WTC11 (cell line): ENCODE measurements around the gene SLC30A2. TPM values are rescaled to one million over a fixed set of nuclear protein-coding genes. Genes with fewer than 3 reads are reported as not detected.

ENCODE experiments used
- ATAC-seq: fragments of 200-7000 bp; cut with Tn5 transposase; 2 replicates; pipeline ENCODE4 v1.10.0; 2021; ENCODE audit warnings: mild to moderate bottlenecking, moderate library complexity
- CTCF ChIA-PET: fragments of 300-600 bp; sonication (Branson Sonifier 250); formaldehyde crosslinking; loops from one replicate; lab custom pipeline; 2021; ENCODE audit warnings: antibody characterized with exemption; lab: Charles Lee
- POLR2A ChIA-PET: fragments of 350-600 bp; sonication (Branson Sonifier 250); formaldehyde crosslinking; loops from one replicate; lab custom pipeline; 2021; ENCODE audit warnings: antibody characterized with exemption; lab: Charles Lee
- DNase-seq: peaks from one replicate; pipeline ENCODE4 v3.0.0; 2021; ENCODE audit warnings: low spot score
- H3K27ac Mint-ChIP-seq: 2 replicates; pipeline ENCODE4 v1.8.0; 2021; ENCODE audit warnings: mixed read lengths
- H3K27me3 Mint-ChIP-seq: 2 replicates; pipeline ENCODE4 v1.8.0; 2021; ENCODE audit warnings: low read depth, mild to moderate bottlenecking, moderate library complexity, mixed read lengths
- H3K36me3 Mint-ChIP-seq: 2 replicates; pipeline ENCODE4 v1.8.0; 2021; ENCODE audit warnings: mixed read lengths
- H3K4me1 Mint-ChIP-seq: 2 replicates; pipeline ENCODE4 v1.8.0; 2022; ENCODE audit warnings: mixed read lengths
- H3K4me3 Mint-ChIP-seq: 2 replicates; pipeline ENCODE4 v1.8.0; 2021; ENCODE audit warnings: mild to moderate bottlenecking, moderate library complexity, mixed read lengths
- H3K9me3 Mint-ChIP-seq: 2 replicates; pipeline ENCODE4 v1.8.0; 2021; ENCODE audit warnings: mixed read lengths
- FOXJ3 ChIP-seq: sonication (generic); formaldehyde crosslinking; IDR thresholded peaks from 2 replicates; pipeline ENCODE4 v1.9.0; 2021; ENCODE audit warnings: missing genetic modification reagents, mild to moderate bottlenecking, borderline replicate concordance
- FOXK1 ChIP-seq: sonication (generic); formaldehyde crosslinking; IDR thresholded peaks from 2 replicates; pipeline ENCODE4 v1.8.0; 2022; ENCODE audit warnings: mild to moderate bottlenecking, moderate library complexity, missing genetic modification reagents
- HMGA2 ChIP-seq: fragments of 250-450 bp; sonication (Bioruptor Pico); IDR thresholded peaks from 2 replicates; pipeline ENCODE4 v1.4.0; 2021; ENCODE audit warnings: mild to moderate bottlenecking, moderate library complexity
- JUN ChIP-seq: sonication (generic); formaldehyde crosslinking; IDR thresholded peaks from 2 replicates; pipeline ENCODE4 v1.8.0; 2023; ENCODE audit warnings: mild to moderate bottlenecking, missing genetic modification reagents
- NFE2L1 ChIP-seq: sonication (generic); formaldehyde crosslinking; IDR thresholded peaks from 2 replicates; pipeline ENCODE4 v1.8.1; 2023; ENCODE audit warnings: missing genetic modification reagents
- NR1H2 ChIP-seq: sonication (generic); formaldehyde crosslinking; IDR thresholded peaks from 2 replicates; pipeline ENCODE4 v1.9.0; 2021; ENCODE audit warnings: mild to moderate bottlenecking, moderate library complexity, missing genetic modification reagents
- SMAD3 ChIP-seq: sonication (generic); formaldehyde crosslinking; IDR thresholded peaks from 2 replicates; pipeline ENCODE4 v1.8.0; 2022; ENCODE audit warnings: missing genetic modification reagents, mild to moderate bottlenecking, borderline replicate concordance
- TEAD1 ChIP-seq: sonication (generic); formaldehyde crosslinking; IDR thresholded peaks from 2 replicates; pipeline ENCODE4 v1.8.0; 2022; ENCODE audit warnings: mild to moderate bottlenecking, missing genetic modification reagents
- TEAD4 ChIP-seq: sonication (generic); formaldehyde crosslinking; IDR thresholded peaks from 2 replicates; pipeline ENCODE4 v1.8.0; 2022; ENCODE audit warnings: mild to moderate bottlenecking, missing genetic modification reagents
- ZNF263 ChIP-seq: sonication (generic); formaldehyde crosslinking; IDR thresholded peaks from 2 replicates; pipeline ENCODE4 v1.8.1; 2022; ENCODE audit warnings: low read depth, mild to moderate bottlenecking, moderate library complexity, missing genetic modification reagents
- ZNF317 ChIP-seq: sonication (generic); formaldehyde crosslinking; IDR thresholded peaks from 2 replicates; pipeline ENCODE4 v1.8.1; 2023; ENCODE audit warnings: low read depth, mild to moderate bottlenecking, moderate library complexity, missing genetic modification reagents, borderline replicate concordance
- ZNF423 ChIP-seq: fragments of 250-450 bp; sonication (Bioruptor Pico); IDR thresholded peaks from 2 replicates; pipeline ENCODE4 v2.1.2; 2022; ENCODE audit warnings: mild to moderate bottlenecking, moderate library complexity
- total RNA-seq: library from RNA; stranded (reverse); gene quantifications from 3 replicates; pipeline ENCODE4 v1.2.3, GENCODE V29; 2021
- TF ChIP-seq, protein P1 (sequence below): fragments of 250-450 bp; sonication (Bioruptor Pico); IDR thresholded peaks from 2 replicates; pipeline ENCODE4 v1.9.0; 2021; ENCODE audit warnings: mild to moderate bottlenecking
- TF ChIP-seq, protein P2 (sequence below): sonication (generic); formaldehyde crosslinking; IDR thresholded peaks from 2 replicates; pipeline ENCODE4 v1.8.0; 2022; ENCODE audit warnings: missing genetic modification reagents
- TF ChIP-seq, protein P3 (sequence below): sonication (generic); formaldehyde crosslinking; IDR thresholded peaks from 2 replicates; pipeline ENCODE4 v1.8.1; 2023; ENCODE audit warnings: mild to moderate bottlenecking, missing genetic modification reagents, borderline replicate concordance
- TF ChIP-seq, protein P4 (sequence below): sonication (generic); formaldehyde crosslinking; IDR thresholded peaks from 2 replicates; pipeline ENCODE4 v1.8.1; 2022; ENCODE audit warnings: mild to moderate bottlenecking, moderate library complexity, missing genetic modification reagents
- TF ChIP-seq, protein P5 (sequence below): fragments of 200-600 bp; IDR thresholded peaks from 2 replicates; pipeline ENCODE4 v1.8.0; 2022; ENCODE audit warnings: antibody characterized with exemption
- TF ChIP-seq, protein P6 (sequence below): sonication (generic); formaldehyde crosslinking; IDR thresholded peaks from 2 replicates; pipeline ENCODE4 v1.8.0; 2022; ENCODE audit warnings: mild to moderate bottlenecking, missing genetic modification reagents
- TF ChIP-seq, protein P7 (sequence below): sonication (generic); formaldehyde crosslinking; conservative IDR thresholded peaks from 2 replicates; pipeline ENCODE4 v1.8.1; 2022; ENCODE audit warnings: mild to moderate bottlenecking, missing genetic modification reagents
- TF ChIP-seq, protein P8 (sequence below): sonication (generic); formaldehyde crosslinking; IDR thresholded peaks from 2 replicates; pipeline ENCODE4 v1.8.1; 2022; ENCODE audit warnings: low read depth, mild to moderate bottlenecking, moderate library complexity, missing genetic modification reagents, borderline replicate concordance

The SLC30A2 gene
- total RNA-seq, 1 experiment from 2014 or later, result 0.15 TPM

DNA sequence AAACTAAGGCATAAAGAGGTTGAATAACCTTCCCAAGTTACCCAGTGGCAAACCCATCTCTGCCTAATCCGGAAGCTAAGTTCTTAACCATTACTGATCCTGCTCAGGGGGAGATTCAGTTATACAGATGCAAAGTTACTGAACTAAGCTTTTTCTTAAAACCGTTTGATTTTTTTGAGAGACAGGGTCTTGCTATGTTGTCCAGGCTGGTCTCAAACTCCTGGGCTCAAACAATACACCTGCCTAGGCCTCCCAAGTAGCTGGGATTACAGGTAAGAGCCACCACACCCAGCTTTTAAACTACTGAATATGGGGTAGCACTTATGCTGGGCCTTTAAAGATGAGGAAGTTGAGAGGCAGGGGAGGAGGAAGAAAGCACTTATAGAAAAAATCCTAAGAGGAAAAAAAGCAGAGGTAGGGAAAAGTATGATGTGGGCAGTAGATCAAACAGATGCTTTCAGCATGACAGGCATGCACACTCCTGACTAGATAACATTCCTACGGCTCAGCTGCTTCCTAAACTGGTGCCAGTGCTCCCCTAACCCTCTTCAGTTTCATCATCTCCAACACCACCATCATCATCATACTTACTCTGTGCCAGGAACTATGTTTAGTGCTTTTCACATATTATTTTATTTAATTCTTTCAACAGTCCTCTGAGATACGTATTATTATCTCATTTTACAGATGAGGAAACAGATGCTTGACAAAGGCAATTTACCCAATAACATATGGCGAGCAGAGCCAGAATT, 53.8 kb downstream of the SLC30A2 start:
- peaks cover 3% of the 10 kb centered on the region for H3K36me3 Mint-ChIP-seq
- peak overlapping the region; percentile 37; the same call in 1 of the 2 replicates for H3K27ac Mint-ChIP-seq
- H3K4me1 Mint-ChIP-seq, result peaks cover 11% of the 10 kb centered on the region
- H3K4me3 Mint-ChIP-seq, result no peak overlapping the region
- no peaks in the 10 kb centered on the region for H3K9me3 Mint-ChIP-seq
- TF ChIP-seq FOXK1 (CRISPR knock-in tag) (no peak), TEAD1 (CRISPR knock-in tag) (no peak), SMAD3 (CRISPR knock-in tag) (no peak), NFE2L1 (CRISPR knock-in tag) (no peak), FOXJ3 (no peak), ZNF423 (CRISPR knock-in tag) (no peak), HMGA2 (CRISPR knock-in tag) (no peak), ZNF317 (CRISPR knock-in tag) (no peak), JUN (CRISPR knock-in tag) (no peak), ZNF263 (CRISPR knock-in tag) (no peak), TEAD4 (CRISPR knock-in tag) (no peak), NR1H2 (no peak)
- TF ChIP-seq, protein P1, sequence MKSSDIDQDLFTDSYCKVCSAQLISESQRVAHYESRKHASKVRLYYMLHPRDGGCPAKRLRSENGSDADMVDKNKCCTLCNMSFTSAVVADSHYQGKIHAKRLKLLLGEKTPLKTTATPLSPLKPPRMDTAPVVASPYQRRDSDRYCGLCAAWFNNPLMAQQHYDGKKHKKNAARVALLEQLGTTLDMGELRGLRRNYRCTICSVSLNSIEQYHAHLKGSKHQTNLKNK, result no peak
- TF ChIP-seq, protein P2, sequence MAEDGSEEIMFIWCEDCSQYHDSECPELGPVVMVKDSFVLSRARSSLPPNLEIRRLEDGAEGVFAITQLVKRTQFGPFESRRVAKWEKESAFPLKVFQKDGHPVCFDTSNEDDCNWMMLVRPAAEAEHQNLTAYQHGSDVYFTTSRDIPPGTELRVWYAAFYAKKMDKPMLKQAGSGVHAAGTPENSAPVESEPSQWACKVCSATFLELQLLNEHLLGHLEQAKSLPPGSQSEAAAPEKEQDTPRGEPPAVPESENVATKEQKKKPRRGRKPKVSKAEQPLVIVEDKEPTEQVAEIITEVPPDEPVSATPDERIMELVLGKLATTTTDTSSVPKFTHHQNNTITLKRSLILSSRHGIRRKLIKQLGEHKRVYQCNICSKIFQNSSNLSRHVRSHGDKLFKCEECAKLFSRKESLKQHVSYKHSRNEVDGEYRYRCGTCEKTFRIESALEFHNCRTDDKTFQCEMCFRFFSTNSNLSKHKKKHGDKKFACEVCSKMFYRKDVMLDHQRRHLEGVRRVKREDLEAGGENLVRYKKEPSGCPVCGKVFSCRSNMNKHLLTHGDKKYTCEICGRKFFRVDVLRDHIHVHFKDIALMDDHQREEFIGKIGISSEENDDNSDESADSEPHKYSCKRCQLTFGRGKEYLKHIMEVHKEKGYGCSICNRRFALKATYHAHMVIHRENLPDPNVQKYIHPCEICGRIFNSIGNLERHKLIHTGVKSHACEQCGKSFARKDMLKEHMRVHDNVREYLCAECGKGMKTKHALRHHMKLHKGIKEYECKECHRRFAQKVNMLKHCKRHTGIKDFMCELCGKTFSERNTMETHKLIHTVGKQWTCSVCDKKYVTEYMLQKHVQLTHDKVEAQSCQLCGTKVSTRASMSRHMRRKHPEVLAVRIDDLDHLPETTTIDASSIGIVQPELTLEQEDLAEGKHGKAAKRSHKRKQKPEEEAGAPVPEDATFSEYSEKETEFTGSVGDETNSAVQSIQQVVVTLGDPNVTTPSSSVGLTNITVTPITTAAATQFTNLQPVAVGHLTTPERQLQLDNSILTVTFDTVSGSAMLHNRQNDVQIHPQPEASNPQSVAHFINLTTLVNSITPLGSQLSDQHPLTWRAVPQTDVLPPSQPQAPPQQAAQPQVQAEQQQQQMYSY (CRISPR knock-in tag), result no peak
- TF ChIP-seq, protein P3, sequence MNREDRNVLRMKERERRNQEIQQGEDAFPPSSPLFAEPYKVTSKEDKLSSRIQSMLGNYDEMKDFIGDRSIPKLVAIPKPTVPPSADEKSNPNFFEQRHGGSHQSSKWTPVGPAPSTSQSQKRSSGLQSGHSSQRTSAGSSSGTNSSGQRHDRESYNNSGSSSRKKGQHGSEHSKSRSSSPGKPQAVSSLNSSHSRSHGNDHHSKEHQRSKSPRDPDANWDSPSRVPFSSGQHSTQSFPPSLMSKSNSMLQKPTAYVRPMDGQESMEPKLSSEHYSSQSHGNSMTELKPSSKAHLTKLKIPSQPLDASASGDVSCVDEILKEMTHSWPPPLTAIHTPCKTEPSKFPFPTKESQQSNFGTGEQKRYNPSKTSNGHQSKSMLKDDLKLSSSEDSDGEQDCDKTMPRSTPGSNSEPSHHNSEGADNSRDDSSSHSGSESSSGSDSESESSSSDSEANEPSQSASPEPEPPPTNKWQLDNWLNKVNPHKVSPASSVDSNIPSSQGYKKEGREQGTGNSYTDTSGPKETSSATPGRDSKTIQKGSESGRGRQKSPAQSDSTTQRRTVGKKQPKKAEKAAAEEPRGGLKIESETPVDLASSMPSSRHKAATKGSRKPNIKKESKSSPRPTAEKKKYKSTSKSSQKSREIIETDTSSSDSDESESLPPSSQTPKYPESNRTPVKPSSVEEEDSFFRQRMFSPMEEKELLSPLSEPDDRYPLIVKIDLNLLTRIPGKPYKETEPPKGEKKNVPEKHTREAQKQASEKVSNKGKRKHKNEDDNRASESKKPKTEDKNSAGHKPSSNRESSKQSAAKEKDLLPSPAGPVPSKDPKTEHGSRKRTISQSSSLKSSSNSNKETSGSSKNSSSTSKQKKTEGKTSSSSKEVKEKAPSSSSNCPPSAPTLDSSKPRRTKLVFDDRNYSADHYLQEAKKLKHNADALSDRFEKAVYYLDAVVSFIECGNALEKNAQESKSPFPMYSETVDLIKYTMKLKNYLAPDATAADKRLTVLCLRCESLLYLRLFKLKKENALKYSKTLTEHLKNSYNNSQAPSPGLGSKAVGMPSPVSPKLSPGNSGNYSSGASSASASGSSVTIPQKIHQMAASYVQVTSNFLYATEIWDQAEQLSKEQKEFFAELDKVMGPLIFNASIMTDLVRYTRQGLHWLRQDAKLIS (CRISPR knock-in tag), result no peak
- TF ChIP-seq, protein P4, sequence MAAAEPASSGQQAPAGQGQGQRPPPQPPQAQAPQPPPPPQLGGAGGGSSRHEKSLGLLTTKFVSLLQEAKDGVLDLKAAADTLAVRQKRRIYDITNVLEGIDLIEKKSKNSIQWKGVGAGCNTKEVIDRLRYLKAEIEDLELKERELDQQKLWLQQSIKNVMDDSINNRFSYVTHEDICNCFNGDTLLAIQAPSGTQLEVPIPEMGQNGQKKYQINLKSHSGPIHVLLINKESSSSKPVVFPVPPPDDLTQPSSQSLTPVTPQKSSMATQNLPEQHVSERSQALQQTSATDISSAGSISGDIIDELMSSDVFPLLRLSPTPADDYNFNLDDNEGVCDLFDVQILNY, result no peak
- TF ChIP-seq, protein P5, sequence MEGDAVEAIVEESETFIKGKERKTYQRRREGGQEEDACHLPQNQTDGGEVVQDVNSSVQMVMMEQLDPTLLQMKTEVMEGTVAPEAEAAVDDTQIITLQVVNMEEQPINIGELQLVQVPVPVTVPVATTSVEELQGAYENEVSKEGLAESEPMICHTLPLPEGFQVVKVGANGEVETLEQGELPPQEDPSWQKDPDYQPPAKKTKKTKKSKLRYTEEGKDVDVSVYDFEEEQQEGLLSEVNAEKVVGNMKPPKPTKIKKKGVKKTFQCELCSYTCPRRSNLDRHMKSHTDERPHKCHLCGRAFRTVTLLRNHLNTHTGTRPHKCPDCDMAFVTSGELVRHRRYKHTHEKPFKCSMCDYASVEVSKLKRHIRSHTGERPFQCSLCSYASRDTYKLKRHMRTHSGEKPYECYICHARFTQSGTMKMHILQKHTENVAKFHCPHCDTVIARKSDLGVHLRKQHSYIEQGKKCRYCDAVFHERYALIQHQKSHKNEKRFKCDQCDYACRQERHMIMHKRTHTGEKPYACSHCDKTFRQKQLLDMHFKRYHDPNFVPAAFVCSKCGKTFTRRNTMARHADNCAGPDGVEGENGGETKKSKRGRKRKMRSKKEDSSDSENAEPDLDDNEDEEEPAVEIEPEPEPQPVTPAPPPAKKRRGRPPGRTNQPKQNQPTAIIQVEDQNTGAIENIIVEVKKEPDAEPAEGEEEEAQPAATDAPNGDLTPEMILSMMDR, result no peak
- TF ChIP-seq, protein P6, sequence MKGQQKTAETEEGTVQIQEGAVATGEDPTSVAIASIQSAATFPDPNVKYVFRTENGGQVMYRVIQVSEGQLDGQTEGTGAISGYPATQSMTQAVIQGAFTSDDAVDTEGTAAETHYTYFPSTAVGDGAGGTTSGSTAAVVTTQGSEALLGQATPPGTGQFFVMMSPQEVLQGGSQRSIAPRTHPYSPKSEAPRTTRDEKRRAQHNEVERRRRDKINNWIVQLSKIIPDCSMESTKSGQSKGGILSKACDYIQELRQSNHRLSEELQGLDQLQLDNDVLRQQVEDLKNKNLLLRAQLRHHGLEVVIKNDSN (CRISPR knock-in tag), result no peak
- TF ChIP-seq, protein P7, sequence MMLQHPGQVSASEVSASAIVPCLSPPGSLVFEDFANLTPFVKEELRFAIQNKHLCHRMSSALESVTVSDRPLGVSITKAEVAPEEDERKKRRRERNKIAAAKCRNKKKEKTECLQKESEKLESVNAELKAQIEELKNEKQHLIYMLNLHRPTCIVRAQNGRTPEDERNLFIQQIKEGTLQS (CRISPR knock-in tag), result no peak
- TF ChIP-seq, protein P8, sequence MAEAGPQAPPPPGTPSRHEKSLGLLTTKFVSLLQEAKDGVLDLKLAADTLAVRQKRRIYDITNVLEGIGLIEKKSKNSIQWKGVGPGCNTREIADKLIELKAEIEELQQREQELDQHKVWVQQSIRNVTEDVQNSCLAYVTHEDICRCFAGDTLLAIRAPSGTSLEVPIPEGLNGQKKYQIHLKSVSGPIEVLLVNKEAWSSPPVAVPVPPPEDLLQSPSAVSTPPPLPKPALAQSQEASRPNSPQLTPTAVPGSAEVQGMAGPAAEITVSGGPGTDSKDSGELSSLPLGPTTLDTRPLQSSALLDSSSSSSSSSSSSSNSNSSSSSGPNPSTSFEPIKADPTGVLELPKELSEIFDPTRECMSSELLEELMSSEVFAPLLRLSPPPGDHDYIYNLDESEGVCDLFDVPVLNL, result no peak
- ATAC-seq (no peak), DNase-seq (no peak)
- ChIA-PET CTCF (no interaction called here), POLR2A (no interaction called here)
- H3K27me3 Mint-ChIP-seq, result no peaks in the 10 kb centered on the region
